GM18520 (cell line): ENCODE data around the gene MRPL18.
A peak's percentile ranks its signal among the peaks of the same experiment; 100 is the strongest.
"Not testable (repeated sequence)": the region's sequence is repeated elsewhere in the genome, so short reads cannot be mapped to it uniquely, and the experiment has no call there.

Experiments used
- ATAC-seq: cut with Tn5 transposase; IDR thresholded peaks from one replicate; pipeline ENCODE4 v1.9.1; 2021; ENCODE audit not compliant: unreplicated experiment

The MRPL18 gene

DNA sequence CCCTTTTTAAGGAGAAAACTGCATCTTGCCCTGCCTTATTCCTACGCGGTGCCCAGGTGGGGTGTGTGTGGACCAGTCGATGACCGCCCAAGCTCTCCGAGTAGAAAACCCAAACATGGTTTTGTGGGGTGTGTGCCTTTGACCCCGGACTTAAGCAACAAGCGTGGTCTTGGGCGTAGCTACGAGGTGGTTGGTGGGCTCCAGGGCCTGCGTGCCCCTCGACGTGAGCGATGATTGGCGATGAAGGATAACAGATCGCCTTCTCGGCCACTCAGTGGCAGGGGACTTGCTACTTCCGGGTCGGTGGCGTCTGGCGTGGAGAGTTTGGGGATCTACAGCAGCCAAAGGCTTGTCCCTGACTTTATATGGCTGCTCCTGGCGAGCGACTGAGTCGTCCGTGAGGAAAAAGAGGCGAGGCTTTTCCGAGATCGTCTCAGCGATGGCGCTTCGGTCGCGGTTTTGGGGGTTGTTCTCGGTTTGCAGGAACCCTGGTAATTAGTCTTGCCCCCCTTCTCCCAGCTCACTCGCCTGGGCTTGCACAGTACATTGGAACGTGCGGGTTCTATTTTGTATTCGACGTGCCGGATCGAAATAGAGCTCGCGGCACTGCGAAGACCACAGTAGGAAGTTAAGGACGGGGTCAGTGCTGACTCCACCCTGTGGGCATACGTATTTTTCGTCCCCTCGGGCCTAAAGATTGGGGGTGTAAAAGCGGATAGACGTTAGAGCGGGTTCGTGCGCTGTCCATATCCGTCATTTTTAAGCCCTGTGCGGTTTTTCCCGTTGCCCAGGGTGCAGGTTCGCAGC lies at the start of gene MRPL18:
TSS of gene MRPL18 (plus strand) at position 319 of the 807 bp plus-strand sequence. CDS start at position 440, 121 bp downstream.
- ATAC-seq: peak; percentile 82

DNA sequence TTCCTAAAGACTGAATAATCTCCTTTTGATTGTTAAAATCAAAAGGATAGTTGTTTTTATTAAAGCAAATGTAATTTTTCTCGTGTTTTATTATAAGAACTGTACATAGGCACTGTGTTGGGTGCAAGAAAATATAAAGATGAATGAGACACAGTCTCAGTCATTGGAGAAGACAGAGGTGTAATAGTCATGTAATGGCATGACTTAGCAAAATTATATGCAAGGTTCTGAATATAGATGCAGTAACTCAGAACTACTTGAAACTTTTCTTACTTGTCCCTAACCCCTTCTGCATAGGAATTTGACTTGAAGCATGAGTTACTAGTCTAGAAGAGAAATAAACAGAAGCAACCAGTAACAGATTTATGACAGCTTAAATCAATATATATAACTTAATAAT lies 48.1 kb upstream of the MRPL18 start:
- ATAC-seq: no peak

DNA sequence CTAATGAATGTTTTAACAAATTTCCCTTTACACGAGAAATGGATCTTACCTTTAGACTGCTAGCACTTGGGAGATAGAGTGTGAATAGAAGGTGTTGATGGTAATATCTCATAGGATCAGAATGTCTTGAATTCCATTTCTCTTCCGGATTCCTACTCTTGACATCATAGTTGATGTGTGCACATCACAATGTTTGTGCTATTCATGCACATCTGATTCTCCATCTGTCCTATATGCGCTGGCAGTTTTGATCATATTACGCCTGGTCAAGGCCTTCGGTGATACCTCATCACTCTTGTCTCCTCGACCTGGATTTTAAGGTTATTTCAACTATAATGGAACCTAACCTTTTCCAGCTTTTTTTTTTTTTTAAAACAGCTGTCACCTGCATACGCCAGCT lies 45.2 kb upstream of the MRPL18 start:
- no peak for ATAC-seq

DNA sequence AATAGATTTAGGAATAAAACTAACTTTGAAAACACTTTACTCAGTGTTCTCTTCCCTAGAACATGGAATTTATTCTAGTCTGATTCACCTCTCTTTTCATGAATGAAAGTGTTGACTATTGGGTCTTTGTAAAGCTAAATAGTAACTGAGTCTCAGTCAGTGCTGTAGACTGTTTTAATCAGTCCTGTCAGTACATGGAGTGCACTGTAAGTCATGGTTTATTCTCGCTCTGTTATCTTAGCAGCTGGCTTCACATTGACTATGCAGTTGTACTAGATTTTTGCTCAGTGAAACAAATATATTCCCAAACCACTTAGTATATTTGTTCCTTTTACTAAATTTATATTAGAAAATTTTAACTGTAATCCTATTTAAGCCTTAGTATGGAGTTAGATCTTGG lies 43.5 kb upstream of the MRPL18 start:
- ATAC-seq: no peak

DNA sequence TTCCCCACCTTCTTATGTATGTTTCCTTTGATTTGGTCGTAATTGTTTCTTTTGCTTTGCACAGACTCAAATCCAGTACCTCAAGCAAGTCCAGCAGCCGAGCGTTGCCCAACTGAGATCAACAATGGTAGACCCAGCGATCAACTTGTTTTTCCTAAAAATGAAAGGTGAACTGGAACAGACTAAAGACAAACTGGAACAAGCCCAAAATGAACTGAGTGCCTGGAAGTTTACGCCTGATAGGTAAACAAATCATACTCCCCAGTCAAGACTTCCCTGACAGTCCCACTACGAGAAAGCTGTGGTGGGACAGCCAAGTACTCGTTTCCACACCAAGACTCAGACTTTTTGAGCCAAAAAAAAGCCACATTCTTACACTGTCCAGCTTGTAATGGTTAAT lies 42.1 kb upstream of the MRPL18 start:
- not testable (repeated sequence) for ATAC-seq

DNA sequence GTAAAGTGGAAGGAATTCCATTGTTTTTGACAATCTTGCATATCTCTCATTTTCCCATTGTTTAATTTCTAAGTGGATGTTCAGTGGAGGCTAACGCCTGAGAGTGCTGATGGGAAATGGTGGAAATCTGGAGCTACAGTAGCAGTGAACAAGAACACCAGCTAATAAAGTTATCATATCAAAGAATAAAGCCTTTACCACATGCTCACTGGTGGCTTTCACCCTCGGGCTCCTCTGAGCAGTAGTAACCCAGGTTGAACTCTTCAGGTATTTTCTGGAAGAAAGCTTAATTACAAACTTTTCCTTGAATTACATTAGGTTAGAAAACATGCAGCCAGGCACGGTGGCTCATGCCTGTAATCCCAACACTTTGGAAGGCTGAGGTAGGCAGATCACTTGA lies 38.8 kb upstream of the MRPL18 start:
- ATAC-seq: no peak

DNA sequence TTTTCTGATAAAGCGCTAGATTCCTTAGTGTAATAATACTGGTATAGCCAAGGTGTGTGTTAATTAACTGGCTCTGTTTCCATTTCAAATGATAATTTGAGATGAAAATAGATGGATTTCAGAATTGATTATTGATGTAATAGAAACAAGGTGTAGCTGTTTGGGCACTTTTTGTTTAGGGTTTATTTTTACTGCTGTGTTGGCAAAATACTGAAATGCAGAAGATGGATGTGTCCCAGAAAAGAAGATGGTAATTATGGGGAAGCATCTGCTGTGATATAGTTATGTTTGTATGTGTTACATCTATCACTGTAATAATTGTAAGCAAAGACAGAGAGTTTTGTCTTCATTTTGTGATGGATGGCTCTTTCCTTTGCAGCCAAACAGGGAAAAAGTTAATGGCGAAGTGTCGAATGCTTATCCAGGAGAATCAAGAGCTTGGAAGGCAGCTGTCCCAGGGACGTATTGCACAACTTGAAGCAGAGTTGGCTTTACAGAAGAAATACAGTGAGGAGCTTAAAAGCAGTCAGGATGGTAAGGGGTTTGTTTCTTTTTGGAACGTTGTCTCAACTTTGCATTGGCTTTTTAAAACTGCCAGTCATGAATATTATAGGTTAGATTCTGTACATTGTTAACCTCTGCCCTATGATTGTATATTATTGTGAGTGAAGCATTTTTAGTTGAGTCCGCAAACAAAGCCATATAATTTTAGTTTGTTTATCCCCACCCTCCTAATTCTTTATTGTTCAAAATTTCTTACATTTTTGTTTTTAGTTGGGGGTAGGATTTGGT lies 37.0 kb upstream of the MRPL18 start:
- ATAC-seq: no peak

DNA sequence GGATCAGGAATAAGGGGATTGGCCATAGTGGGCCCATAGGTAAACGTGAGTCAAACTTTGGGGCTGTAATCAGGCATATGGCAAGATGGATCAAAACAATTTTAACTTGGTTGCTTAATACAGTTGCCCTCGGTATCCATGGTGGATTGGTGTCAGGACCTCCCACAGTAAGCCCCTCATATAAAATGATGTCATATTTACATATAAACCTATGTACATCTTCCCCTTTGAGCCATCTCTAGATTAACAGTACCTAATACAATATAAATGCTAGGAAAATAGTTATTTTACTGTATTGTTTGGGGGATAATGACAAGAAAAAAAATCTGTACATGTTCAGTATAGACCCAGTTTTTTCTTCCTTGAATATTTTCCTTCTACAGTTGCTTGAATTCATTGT lies 35.9 kb upstream of the MRPL18 start:
- ATAC-seq: no peak

DNA sequence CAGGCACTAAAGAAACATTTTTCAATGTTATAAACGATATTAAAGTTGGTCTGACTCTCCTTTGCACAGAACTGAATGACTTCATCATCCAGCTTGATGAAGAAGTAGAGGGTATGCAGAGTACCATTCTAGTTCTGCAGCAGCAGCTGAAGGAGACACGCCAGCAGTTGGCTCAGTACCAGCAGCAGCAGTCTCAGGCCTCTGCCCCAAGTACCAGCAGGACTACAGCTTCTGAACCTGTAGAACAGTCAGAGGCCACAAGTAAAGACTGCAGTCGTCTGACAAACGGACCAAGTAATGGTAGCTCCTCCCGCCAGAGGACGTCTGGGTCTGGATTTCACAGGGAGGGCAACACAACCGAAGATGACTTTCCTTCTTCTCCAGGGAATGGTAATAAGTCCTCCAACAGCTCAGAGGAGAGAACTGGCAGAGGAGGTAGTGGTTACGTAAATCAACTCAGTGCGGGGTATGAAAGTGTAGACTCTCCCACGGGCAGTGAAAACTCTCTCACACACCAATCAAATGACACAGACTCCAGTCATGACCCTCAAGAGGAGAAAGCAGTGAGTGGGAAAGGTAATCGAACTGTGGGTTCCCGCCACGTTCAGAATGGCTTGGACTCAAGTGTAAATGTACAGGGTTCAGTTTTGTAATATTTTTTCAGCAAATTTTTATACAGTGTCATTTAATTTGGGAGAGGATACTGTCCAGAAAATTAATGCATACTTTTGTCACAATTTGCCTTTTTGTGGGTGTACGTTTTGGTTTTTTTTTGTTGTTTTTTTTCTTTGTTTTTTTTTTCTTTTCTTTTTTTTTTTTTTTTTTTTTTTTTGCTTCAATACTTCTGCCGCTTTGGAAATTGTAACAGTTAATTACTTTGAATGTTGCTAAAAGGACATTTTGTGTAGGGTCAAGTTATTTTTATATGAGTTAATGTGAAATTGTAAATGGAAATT lies 35.0 kb upstream of the MRPL18 start:
- no peak for ATAC-seq

DNA sequence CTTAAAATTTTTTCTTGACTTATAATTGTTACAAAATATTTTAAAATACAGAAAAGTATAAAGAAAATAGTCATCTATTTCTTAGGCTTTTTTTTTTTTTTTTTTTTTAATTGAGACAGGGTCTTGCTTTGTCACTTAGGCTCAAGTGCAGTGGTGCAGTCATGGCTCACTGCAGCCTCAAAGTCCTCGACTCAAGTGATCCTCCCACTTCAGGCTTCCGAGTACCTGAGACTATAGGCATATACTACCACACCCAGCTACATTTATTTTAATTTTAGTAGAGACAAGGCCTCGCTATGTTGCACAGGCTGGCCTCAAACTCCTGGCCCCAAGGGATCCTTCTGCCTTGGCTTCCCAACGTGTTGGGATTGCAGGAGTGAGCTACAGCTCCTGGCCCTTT lies 33.8 kb upstream of the MRPL18 start:
- ATAC-seq: no peak

DNA sequence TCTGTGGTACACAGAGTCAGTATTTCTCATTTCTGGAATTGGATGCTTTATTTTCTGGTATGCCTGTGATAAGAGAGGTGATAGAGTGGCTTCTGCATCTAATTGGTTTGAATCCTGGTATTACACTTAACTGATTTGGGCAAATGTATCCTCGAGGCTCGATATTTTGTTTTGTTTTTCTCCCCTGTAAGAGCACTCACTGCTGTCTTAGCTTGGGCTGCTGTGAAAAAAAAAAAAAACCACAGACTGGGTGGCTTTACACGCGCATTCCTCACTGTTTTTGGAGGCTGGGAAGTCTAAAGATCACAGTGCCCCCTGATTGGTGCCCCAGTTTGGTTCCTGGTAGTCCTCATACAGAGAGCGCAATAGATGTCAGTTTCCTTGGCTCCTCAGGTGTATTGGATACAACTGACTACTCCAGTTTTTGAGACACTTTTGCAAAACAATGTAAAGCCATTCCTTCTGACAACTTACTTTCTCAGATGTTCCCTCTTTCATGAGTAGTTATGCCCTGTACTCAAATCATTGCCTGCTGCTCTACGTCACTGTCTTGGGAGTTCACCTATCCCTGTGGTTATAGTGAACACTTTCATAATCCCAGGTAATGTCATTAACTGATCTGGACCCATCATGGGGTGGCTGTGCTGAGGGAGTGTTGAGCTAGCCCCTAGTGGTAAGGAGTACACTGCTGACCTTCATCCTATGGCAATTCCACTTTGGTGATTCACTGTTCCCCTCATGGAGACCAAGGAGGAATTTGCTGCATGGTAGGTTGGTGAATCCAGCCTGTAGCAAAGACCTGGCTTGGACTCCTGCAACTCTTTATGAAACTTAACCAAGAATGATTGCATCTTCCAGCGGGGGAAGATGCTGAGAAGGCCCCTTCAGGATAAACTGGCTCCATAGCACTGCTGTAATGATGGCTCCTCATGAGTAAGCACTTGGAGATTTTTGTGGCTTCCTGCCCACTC lies 32.0 kb upstream of the MRPL18 start:
- no peak for ATAC-seq

DNA sequence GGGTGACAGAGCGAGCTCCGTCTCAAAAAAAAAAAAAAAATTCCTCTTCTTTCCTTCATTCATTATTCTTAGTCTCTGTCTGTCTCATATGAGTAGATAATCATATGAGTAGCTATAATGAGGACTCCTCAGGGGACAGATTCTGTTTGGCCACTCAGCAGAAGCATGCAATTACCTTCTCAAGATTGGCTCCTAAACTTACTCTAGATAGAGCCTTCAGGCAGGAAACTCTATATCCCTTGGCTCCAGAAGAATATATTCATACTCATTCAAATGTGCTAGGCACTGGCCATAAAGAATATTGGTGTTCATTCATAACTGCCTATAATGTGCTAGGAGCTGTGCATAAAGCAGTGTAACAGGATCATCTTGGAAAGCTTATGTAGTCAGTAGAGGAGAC lies 30.6 kb upstream of the MRPL18 start:
- no peak for ATAC-seq

DNA sequence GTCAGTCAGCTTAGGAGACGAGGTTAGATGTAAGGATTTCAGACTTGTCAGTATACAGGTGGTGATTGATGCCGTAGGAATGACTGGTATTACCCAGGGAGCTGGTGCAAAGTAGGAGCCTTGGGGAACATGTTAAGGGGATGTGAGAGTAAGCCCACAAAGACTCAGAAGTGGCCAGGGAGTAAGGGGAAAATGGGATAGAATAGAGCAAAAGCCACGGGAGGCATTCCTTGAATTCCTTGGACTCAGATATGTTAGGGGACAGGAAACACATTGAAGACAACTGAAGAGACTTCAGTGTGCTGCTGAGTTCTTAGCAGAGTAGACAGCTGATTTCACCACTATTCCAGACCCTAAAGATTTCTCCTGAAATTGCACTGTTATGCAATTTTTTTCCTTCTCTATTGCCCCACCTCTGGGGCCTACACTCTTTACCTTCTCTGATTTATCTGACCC lies 29.6 kb upstream of the MRPL18 start:
- ATAC-seq: no peak

DNA sequence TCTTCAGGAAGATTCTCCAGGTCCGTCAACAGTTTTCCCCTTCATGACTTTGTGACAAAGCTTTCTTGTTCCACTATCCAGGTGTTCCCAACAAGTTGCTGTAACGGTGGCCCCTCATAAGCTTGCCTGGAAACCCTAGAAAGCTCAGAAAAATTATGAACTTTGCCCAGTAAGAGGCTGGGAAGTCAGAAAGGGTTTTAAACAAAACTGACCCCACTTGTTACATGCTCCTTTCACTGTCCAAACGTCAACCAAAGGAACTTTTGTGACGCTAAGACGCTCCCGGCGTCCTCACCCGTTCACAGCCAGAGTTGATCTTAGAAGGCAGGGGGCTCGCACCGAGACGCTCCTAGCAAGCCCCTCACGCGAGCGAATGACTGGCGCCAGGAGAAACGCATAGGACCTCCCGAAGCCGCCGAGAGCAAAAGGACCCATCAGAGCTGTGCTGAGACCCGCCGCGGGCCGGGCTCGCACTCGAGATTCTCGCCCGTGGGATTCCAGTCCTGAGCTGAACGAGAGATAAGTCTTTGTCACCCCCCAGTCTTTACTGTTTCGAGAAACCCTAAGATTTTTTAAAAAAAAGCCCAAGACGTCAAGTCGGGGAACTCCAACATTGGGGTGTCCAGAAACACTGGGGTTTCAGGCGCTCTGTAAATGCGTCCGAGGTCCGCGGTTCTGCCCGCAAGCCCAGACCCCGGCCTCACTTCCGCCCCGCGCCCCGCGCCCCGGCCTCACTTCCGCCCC lies 29.0 kb upstream of the MRPL18 start:
- no peak for ATAC-seq

DNA sequence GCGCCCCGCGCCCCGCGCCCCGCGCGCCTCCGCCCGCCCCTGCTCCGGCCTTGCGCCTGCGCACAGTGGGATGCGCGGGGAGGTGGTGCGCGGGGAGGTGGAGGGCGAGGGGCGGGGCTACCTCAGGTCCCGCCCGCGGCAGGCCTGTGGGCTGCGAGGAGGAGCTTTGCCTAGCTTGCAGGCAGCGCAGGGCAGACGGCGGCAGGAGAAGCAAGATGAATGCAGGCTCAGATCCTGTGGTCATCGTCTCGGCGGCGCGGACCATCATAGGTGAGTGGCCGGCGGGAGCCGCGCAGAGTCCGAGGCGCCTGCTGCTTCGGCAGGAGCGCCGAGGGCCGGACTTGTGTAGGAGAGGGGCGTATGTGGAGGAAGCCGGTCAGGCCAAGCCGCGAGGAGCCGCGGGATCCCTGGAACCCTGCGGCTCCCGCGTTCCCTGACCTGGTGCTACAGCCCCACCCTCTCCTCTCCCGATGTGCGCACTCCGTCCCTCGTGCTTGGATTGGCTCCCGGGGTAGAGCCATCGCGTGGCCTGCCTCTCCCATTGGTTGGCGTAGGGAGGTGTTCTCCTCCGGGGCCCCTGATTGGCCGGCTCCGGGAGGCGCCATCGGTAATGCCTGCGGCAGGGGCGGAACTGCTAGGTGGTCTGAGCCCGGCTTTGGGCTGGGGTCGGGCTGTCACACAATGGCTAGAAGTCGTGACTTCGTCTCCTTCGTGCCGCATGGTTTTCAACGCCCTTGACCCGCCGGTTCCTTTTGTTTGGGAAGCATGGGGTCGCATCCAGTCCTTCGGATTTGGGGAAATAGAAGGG lies 28.2 kb upstream of the MRPL18 start, which contains the start of gene ACAT2:
TSS of gene ACAT2 (plus strand) at position 173 of the 808 bp plus-strand sequence. CDS start at position 216, 43 bp downstream.
- peak; percentile 95 for ATAC-seq

DNA sequence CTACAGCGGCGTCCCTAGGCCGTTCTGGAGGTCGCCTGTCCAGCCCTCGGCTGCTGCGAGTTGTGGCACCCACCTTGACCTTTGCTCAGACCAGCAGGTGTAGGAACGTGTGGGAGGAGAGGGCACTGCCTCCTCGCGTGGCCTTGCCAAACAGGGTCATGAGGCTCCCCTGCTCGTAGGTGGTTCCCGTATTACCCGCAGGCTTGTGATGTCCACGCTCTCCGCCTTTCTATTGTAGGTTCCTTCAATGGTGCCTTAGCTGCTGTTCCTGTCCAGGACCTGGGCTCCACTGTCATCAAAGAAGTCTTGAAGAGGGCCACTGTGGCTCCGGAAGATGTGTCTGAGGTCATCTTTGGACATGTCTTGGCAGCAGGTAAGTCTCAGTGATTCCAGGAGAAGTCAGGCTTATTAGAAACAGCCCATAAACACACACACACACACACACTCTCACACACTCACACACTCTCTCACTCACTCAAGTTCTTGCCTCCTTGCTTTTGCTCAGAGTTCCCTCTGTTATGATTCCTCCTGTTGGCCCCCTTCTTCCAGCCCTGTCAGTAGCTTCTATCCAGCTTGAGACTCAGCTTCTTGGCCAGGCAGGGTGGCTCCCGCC lies 27.5 kb upstream of the MRPL18 start:
- no peak for ATAC-seq

DNA sequence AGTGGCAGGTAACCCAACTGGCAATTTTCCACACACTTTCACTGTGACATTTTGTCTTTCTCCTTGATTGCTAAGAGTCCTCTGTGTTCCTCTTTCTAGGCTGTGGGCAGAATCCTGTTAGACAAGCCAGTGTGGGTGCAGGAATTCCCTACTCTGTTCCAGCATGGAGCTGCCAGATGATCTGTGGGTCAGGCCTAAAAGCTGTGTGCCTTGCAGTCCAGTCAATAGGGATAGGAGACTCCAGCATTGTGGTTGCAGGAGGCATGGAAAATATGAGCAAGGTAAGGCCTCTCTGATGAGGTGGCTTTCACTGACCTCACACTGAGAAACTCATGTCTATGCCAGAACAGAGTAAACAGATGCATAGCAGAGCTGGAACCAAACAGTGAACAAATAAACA lies 23.4 kb upstream of the MRPL18 start:
- no peak for ATAC-seq

DNA sequence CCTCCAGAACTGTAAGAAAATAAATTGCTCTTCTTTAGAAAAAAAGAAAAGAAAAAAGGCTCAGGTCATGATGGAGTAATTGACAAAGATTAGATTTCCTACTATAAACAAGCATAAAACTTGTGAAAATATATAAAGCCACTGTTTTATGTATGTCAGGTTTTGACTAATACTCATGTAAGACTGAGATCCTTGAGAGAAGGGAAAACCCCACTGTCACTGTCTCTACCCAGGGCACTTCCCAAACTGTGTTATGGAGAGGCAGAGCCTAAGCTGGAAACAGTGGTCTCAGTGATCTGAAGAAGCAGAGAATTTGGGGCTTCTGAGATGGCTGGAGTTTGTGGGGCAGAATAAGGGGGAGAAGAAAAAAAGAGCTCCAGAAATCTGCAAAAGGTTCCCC lies 20.8 kb upstream of the MRPL18 start:
- no peak for ATAC-seq
